WERI-Rb-1 (cell line): ENCODE measurements around the gene MYPOP.

Source experiments
- DNase-seq: peaks from one replicate; pipeline ENCODE4 v3.0.0-alpha.2; 2020
- H3K27ac ChIP-seq: fragments of 250-450 bp; sonication (Bioruptor Pico); 2 replicates; pipeline ENCODE4 v1.5.1; 2020; ENCODE audit warnings: mild to moderate bottlenecking, moderate library complexity
- H3K27me3 ChIP-seq: fragments of 250-450 bp; sonication (Bioruptor Pico); 2 replicates; pipeline ENCODE4 v1.5.1; 2021; ENCODE audit warnings: mild to moderate bottlenecking, low read depth, moderate library complexity; ENCODE audit not compliant: insufficient read depth, severe bottlenecking
- H3K36me3 ChIP-seq: fragments of 250-450 bp; sonication (Bioruptor Pico); 2 replicates; pipeline ENCODE4 v1.5.1; 2020; ENCODE audit warnings: mild to moderate bottlenecking, moderate library complexity
- H3K4me3 ChIP-seq: 2 replicates; pipeline ENCODE4 v1.5.1; 2011; ENCODE audit warnings: low read depth, mild to moderate bottlenecking, control low read depth, low read length
- H3K9me3 ChIP-seq: fragments of 250-450 bp; sonication (Bioruptor Pico); 2 replicates; pipeline ENCODE4 v1.5.1; 2021; ENCODE audit warnings: mild to moderate bottlenecking, moderate library complexity; ENCODE audit not compliant: severe bottlenecking
- TF ChIP-seq, protein P1 (sequence below): IDR thresholded peaks from 2 replicates; pipeline ENCODE4 v1.5.1; 2011; ENCODE audit warnings: low read depth, mild to moderate bottlenecking, control low read depth, inconsistent platforms, low read length

Gene MYPOP

GRCh38 chr19:45865269-45865948, 37.0 kb downstream of the MYPOP start:
- Histone ChIP-seq H3K36me3 (peaks cover 7% of the 10 kb centered on the region; the same call in 1 of the 2 replicates), H3K4me3 (no peak overlapping the region), H3K27ac (no peak overlapping the region), H3K9me3 (no peaks in the 10 kb centered on the region), H3K27me3 (no peaks in the 10 kb centered on the region)
- no peak for DNase-seq
- TF ChIP-seq, protein P1, sequence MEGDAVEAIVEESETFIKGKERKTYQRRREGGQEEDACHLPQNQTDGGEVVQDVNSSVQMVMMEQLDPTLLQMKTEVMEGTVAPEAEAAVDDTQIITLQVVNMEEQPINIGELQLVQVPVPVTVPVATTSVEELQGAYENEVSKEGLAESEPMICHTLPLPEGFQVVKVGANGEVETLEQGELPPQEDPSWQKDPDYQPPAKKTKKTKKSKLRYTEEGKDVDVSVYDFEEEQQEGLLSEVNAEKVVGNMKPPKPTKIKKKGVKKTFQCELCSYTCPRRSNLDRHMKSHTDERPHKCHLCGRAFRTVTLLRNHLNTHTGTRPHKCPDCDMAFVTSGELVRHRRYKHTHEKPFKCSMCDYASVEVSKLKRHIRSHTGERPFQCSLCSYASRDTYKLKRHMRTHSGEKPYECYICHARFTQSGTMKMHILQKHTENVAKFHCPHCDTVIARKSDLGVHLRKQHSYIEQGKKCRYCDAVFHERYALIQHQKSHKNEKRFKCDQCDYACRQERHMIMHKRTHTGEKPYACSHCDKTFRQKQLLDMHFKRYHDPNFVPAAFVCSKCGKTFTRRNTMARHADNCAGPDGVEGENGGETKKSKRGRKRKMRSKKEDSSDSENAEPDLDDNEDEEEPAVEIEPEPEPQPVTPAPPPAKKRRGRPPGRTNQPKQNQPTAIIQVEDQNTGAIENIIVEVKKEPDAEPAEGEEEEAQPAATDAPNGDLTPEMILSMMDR, result no peak

DNA sequence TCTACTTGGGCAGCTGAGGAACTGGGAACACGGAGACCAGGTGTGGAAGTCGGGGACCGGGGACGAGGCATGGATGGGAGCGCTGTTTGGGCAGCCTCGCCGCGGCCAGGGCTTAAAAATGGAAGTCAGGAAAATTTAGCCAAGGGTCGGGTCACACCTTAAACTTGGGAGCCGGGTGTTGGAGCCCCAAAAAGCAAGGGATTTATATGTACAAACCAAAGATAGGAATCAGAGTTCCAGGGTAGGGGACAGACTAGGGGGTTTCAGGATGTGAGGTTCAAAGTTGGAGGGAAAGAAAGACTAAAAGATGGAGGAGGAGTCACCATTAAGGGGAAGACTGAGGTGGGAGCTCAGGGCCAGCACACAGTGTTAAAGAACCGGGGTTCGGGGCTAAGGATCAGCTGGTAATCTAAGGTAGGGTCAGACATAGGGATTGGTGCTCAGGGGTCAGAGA, 37.8 kb downstream of the MYPOP start:
- Histone ChIP-seq H3K27me3 (no peaks in the 10 kb centered on the region), H3K9me3 (no peaks in the 10 kb centered on the region), H3K4me3 (peak overlapping the region; percentile 48), H3K36me3 (peaks cover 7% of the 10 kb centered on the region), H3K27ac (no peak overlapping the region)
- no peak for DNase-seq
- TF ChIP-seq, protein P1, result no peak

DNA sequence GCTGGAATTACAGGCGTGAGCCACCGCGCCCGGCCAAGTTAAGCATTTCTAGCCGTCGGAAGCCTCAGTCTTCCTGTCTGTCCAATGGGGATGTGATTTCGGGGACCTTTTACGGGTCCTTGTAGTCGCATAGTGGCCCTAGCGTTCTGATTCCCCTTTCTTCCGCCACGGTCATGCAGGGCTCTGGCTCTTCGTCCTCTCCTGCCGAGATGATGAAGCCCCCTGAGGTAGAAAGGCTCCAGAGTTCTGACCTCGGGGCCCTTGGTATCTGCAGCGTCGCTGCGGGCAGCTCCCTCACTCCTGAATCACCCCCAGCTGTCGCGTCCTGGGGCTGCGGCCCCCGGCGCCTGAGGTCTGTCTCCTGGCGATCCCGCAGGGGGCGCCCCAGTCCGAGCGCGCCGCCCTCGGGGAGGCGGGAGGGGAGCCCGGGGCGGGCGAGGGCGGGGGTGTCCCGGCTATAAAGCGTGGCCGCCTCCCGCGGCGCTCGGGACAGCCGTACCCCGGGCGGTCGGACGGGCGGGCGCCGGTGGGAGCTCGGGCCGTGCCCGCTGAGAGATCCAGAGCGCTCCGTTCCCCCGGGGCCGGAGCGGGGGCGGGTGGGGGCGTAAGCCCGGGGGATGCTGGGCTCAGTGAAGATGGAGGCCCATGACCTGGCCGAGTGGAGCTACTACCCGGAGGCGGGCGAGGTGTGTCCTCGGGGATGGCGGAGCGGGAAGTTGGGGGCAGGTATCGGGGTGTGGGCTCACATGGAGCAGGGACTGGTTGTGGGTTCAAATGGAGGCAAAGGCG, 38.4 kb downstream of the MYPOP start, which contains the start of gene FOXA3:
Gene FOXA3, plus strand, starts transcription at position 487 of the 789 bp plus-strand sequence. Its CDS starts 131 bp downstream, at position 618.
- no peak within 1 kb of the TSS for H3K27ac ChIP-seq
- peak; percentile 77 for DNase-seq

GRCh38 chr19:45863335-45863839, 39.0 kb downstream of the MYPOP start:
- no peak overlapping the region for H3K27ac ChIP-seq
- peak overlapping the region; percentile 48 for H3K4me3 ChIP-seq
- TF ChIP-seq, protein P1, result no peak
- H3K36me3 ChIP-seq, result peaks cover 18% of the 10 kb centered on the region
- H3K9me3 ChIP-seq, result no peaks in the 10 kb centered on the region
- DNase-seq, result no peak
- no peaks in the 10 kb centered on the region for H3K27me3 ChIP-seq

More for the DNA sequence above, 38.4 kb downstream of the MYPOP start, which contains the start of gene FOXA3:
- Histone ChIP-seq H3K4me3 (peak within 1 kb of the TSS; percentile 48), H3K27me3 (no peaks in the 10 kb centered on the region), H3K9me3 (no peaks in the 10 kb centered on the region), H3K36me3 (peaks cover 13% of the 10 kb centered on the region)
- TF ChIP-seq, protein P1, result peak; percentile 61

- Histone ChIP-seq H3K36me3 (peaks cover 18% of the 10 kb centered on the region), H3K9me3 (no peaks in the 10 kb centered on the region), H3K27me3 (no peaks in the 10 kb centered on the region), H3K27ac (peak within 1 kb of the TSS; percentile 78), H3K4me3 (peak within 1 kb of the TSS; percentile 98)
- DNase-seq, result peak; percentile 99
- TF ChIP-seq, protein P1, result no peak
These were observed 39.7 kb downstream of the MYPOP start, which contains the start of gene SYMPK for GRCh38 chr19:45862564-45863334. Gene SYMPK (minus strand): TSS chr19:45863147. CDS start chr19:45854495, 8,652 bp downstream.
